BE2C (cell line): ENCODE results near the gene TRIOBP.
A peak's percentile ranks its signal among the peaks of the same experiment; 100 is the strongest.

Experiments used
- DNase-seq: peaks from one replicate; pipeline ENCODE4 v3.0.0-alpha.2; 2020
- H3K27me3 ChIP-seq: fragments of 250-450 bp; sonication (Bioruptor Pico); 2 replicates; pipeline ENCODE4 v1.5.1; 2020; ENCODE audit warnings: mild to moderate bottlenecking
- H3K36me3 ChIP-seq: fragments of 250-450 bp; sonication (Bioruptor Pico); 2 replicates; pipeline ENCODE4 v1.5.1; 2020; ENCODE audit warnings: mild to moderate bottlenecking
- H3K4me1 ChIP-seq: fragments of 250-450 bp; sonication (Bioruptor Pico); 2 replicates; pipeline ENCODE4 v1.5.1; 2020
- H3K4me3 ChIP-seq: 2 replicates; pipeline ENCODE4 v1.5.1; 2011; ENCODE audit warnings: low read depth, low read length
- H3K9me3 ChIP-seq: fragments of 250-450 bp; sonication (Bioruptor Pico); 2 replicates; pipeline ENCODE4 v1.5.1; 2020
- TF ChIP-seq, protein P1 (sequence below): IDR thresholded peaks from 2 replicates; pipeline ENCODE4 v1.5.1; 2012; ENCODE audit warnings: mild to moderate bottlenecking, low read depth, low read length

The TRIOBP gene

GRCh38 chr22:37782340-37783168 lies 85.7 kb downstream of the TRIOBP start:
- H3K4me1 ChIP-seq, result no peaks in the 10 kb centered on the region
- no peaks in the 10 kb centered on the region for H3K27me3 ChIP-seq
- H3K36me3 ChIP-seq, result no peaks in the 10 kb centered on the region
- H3K9me3 ChIP-seq, result no peaks in the 10 kb centered on the region; the same call in 1 of the 2 replicates
- DNase-seq, result no peak
- TF ChIP-seq, protein P1, sequence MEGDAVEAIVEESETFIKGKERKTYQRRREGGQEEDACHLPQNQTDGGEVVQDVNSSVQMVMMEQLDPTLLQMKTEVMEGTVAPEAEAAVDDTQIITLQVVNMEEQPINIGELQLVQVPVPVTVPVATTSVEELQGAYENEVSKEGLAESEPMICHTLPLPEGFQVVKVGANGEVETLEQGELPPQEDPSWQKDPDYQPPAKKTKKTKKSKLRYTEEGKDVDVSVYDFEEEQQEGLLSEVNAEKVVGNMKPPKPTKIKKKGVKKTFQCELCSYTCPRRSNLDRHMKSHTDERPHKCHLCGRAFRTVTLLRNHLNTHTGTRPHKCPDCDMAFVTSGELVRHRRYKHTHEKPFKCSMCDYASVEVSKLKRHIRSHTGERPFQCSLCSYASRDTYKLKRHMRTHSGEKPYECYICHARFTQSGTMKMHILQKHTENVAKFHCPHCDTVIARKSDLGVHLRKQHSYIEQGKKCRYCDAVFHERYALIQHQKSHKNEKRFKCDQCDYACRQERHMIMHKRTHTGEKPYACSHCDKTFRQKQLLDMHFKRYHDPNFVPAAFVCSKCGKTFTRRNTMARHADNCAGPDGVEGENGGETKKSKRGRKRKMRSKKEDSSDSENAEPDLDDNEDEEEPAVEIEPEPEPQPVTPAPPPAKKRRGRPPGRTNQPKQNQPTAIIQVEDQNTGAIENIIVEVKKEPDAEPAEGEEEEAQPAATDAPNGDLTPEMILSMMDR, result peak; percentile 15
- no peak overlapping the region for H3K4me3 ChIP-seq

DNA sequence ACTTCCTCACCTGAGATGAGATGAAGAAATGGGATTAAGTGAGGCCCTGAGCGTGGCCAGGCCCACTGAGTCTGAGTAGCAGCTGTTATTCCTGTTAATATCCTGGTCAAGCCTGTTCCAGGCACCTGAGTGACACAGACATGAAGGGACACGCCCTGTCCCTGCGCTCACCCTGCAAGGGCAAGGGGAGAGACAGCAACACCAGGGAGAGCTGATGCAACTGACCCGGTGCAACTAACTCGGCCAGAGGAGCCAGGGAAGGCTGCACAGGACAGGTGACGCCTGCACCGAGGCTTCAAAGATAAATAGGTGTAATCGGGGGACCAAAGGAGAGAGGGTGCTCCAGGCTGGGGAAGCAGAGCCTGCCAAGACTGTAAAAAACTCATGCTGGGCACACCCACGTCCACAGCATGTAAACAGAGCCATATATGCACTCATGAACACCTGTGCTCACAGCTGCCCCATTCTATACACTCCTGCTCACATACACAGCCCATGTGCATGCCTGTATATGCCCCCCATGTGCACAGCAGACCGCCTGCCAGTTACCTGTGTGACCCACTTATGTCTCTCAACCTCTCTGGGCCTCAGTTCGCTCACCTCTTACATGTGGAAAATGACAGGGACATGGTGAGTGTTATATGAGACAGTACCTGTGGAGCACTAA lies 88.1 kb downstream of the TRIOBP start:
- Histone ChIP-seq H3K27me3 (no peaks in the 10 kb centered on the region), H3K4me1 (no peaks in the 10 kb centered on the region), H3K4me3 (no peak overlapping the region), H3K9me3 (no peaks in the 10 kb centered on the region; the same call in 1 of the 2 replicates), H3K36me3 (no peaks in the 10 kb centered on the region)
- no peak for DNase-seq
- TF ChIP-seq, protein P1, result no peak

DNA sequence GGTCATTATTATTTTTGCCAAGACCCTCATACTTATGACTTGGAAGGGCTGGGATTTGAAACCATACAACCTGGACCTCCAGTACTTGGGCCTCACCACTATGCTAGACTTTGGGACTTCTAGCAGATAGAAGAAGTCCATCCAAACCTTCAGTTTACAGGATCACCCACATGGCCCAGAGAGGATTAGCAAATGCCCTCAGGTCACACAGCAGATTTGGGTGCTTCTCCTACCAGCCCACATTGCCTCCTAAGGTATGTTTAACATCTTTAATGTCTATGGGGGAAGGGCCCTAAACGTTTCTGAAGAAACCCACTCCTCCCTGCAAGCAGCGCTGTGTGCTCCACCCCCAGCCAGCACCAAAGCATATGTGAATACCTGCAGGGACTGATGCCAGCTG lies 93.4 kb downstream of the TRIOBP start:
- no peak overlapping the region for H3K4me3 ChIP-seq
- TF ChIP-seq, protein P1, result no peak
- H3K27me3 ChIP-seq, result no peaks in the 10 kb centered on the region
- H3K36me3 ChIP-seq, result no peaks in the 10 kb centered on the region
- H3K4me1 ChIP-seq, result no peaks in the 10 kb centered on the region
- H3K9me3 ChIP-seq, result no peaks in the 10 kb centered on the region
- DNase-seq, result no peak

DNA sequence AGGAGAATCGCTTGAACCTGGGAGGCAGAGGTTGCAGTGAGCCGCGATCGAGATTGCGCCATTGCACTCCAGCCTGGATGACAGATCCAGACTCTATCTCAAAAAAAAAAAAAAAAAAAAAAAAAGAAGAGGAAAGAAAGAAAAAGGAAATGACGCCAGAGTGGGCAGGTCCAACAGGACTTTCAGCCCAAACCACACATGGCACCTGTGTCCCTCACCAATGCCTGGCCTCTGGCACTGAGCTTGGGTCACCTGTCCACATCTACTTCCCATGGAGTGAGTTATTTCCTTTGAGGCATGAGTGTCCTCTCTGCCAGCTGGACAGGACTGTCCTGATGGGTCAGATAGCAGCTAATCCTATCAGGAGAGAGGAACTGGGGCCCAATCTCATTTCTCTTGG lies 95.6 kb downstream of the TRIOBP start:
- no peak for DNase-seq
- H3K27me3 ChIP-seq, result no peaks in the 10 kb centered on the region
- no peak overlapping the region for H3K4me3 ChIP-seq
- H3K36me3 ChIP-seq, result no peaks in the 10 kb centered on the region
- TF ChIP-seq, protein P1, result no peak
- H3K4me1 ChIP-seq, result no peaks in the 10 kb centered on the region
- H3K9me3 ChIP-seq, result no peaks in the 10 kb centered on the region

DNA sequence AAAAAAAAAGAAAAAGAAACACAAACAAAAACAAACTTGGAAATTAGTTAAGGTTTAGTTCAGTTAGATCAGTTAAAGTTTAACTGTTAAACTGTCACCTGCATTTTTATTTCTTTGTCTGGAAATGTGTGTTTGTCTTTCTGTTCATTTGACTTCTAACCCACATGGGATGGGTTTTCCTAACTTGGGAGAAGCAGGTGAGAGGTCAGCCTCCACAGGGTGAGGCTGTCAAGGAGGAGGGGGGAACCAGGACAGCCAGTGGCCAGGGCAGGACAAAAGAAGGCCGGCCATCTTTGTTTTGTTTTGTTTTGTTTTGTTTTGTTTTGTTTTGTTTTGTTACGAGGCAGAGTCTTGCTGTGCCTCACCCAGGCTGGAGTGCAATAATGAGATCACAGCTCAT lies 97.5 kb downstream of the TRIOBP start:
- no peaks in the 10 kb centered on the region for H3K4me1 ChIP-seq

More for the DNA sequence above, 97.5 kb downstream of the TRIOBP start:
- no peaks in the 10 kb centered on the region for H3K9me3 ChIP-seq
- no peaks in the 10 kb centered on the region for H3K36me3 ChIP-seq
- DNase-seq, result no peak
- H3K4me3 ChIP-seq, result no peak overlapping the region
- H3K27me3 ChIP-seq, result no peaks in the 10 kb centered on the region
- TF ChIP-seq, protein P1, result no peak
